WI38 (cell line): ENCODE measurements around the gene CDK15.
"Not testable (repeated sequence)": the region's sequence is repeated elsewhere in the genome, so short reads cannot be mapped to it uniquely, and the experiment has no call there.

Experiments used
- H3K4me3 ChIP-seq: 2 replicates; pipeline ENCODE4 v1.5.1; 2011; ENCODE audit warnings: low read depth, mild to moderate bottlenecking, control low read depth, low read length
- TF ChIP-seq, protein P1 (sequence below): IDR thresholded peaks from 2 replicates; pipeline ENCODE4 v1.5.1; 2012; ENCODE audit warnings: low read depth, mild to moderate bottlenecking, control low read depth, low read length

CDK15 gene

DNA sequence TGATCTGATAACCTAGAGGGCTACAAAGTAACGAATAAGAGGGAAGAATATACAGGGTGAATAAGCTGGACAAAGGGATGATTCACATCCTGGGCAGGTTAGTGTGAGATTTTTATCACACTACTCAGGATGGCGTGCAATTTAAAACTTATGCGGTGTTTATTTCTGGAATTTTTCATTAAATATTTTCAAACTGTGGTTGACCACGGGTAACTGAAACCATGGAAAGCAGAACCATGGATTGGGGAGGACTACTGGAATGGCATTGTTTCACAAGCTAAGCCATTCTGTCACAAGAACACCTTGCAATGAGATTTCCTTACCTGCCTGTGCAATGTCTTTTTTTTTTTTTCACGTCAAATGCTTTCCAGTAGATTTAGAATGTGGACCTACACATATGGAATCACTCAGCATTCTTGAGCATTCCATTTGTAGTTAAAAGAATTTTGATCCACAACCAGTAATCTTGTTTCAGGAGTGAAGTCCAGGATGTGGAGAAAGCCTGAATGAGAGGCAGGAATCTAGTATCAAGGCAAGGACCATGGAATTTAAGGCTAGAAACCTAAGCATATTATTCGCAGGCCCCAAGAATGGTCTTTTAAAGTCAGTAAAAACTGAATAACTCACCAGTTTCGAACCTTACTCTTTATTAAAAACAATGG is 8.0 kb upstream of the CDK15 start:
- TF ChIP-seq, protein P1, sequence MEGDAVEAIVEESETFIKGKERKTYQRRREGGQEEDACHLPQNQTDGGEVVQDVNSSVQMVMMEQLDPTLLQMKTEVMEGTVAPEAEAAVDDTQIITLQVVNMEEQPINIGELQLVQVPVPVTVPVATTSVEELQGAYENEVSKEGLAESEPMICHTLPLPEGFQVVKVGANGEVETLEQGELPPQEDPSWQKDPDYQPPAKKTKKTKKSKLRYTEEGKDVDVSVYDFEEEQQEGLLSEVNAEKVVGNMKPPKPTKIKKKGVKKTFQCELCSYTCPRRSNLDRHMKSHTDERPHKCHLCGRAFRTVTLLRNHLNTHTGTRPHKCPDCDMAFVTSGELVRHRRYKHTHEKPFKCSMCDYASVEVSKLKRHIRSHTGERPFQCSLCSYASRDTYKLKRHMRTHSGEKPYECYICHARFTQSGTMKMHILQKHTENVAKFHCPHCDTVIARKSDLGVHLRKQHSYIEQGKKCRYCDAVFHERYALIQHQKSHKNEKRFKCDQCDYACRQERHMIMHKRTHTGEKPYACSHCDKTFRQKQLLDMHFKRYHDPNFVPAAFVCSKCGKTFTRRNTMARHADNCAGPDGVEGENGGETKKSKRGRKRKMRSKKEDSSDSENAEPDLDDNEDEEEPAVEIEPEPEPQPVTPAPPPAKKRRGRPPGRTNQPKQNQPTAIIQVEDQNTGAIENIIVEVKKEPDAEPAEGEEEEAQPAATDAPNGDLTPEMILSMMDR, result no peak
- no peak overlapping the region for H3K4me3 ChIP-seq

DNA sequence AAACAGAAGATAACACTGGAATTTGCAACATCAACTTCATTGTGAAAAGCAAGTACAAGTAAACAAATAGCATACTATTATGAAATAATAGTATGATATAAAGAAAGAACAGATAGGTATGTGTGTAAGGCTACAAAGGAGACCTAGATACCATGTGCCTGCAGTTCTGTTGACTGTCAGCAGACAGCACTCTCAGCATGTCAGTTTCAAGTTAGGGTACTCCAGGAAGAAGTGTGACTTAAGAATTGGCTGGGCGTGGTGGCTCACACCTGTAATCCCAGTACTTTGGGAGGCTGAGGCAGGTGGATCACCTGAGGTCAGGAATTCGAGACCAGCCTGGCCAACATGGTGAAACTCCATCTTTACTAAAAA is 7.4 kb upstream of the CDK15 start:
- not testable (repeated sequence) for H3K4me3 ChIP-seq
- TF ChIP-seq, protein P1, result peak; percentile 62

DNA sequence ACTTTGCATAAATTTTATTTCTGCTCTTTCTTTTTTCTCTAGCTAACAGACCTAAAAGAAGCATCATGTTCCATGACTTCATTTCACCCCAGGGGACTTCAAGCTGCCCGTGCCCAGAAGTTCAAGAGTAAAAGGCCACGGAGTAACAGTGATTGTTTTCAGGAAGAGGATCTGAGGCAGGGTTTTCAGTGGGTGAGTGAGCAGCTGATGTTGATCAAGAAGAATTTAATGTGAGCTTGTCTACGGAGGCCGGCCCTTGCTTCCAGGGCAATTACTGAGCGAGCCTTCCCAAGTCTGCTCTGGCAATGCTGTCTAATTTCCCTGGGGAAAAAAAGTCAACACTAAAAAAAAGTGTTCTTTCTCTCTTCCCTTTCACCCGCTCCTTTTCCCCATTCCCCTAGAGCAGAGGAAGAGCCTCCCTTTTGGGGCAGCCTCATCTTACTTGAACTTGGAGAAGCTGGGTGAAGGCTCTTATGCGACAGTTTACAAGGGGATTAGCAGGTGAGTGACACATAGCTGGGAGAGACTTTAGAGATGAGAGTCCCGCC is 1.2 kb downstream of the CDK15 start:
- TF ChIP-seq, protein P1, result no peak
- H3K4me3 ChIP-seq, result peak overlapping the region; percentile 55

DNA sequence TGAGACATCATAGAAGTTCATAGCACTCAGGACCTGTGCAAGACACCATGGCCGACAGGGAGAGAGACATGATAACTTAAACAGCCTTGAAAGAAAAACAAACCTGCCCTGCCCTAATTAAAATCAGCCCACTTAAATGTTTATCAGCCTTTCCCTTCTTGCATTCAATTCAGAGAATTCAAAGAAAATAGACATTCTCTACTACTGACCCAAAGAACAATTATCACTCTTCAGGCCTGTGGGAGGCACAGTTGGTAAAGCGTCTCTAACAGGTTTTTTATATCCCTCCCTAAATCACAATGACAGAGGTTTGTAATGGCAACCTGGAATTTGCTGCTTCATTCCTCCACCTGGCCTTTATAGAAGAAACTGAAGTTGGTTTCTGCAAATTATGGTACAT is 1.7 kb downstream of the CDK15 start:
- peak overlapping the region; percentile 55 for H3K4me3 ChIP-seq
- TF ChIP-seq, protein P1, result no peak

DNA sequence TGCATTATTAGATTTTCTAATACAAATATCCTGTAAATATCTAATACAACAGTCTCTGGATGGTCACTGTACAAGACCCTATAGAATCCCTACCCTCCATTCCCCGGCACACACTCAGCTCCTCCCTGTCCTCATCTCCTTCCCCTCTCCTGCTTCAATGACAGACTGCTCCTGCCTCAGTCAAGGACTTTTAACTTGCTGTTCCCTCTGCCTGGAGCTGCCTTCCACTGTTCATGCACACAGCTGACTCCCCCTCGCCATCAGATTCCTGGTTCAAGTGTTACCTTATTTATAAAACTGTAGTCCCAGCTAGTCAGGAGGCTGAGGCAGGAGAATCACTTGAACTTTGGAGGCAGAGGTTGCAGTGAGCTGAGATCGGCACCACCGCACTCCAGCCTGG is 3.3 kb downstream of the CDK15 start:
- TF ChIP-seq, protein P1, result no peak
- H3K4me3 ChIP-seq, result no peak overlapping the region

DNA sequence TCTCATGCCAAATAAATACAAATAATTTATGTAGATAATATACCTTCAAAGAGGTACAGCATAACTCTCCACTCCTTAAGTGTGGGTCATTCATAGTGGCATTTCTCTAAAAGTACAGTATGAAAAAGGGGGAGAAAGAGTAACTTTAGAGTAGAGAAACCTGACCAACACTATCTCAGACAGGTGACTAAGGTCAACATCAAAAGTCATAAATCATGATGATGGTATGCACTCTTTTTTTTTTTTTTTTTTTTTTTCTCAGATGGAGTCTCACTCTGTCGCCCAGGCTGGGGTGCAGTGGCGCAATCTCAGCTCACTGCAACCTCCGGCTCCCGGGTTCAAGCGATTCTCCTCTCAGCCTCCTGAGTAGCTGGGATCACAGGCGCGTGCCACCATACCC is 4.3 kb downstream of the CDK15 start:
- not testable (repeated sequence) for H3K4me3 ChIP-seq

DNA sequence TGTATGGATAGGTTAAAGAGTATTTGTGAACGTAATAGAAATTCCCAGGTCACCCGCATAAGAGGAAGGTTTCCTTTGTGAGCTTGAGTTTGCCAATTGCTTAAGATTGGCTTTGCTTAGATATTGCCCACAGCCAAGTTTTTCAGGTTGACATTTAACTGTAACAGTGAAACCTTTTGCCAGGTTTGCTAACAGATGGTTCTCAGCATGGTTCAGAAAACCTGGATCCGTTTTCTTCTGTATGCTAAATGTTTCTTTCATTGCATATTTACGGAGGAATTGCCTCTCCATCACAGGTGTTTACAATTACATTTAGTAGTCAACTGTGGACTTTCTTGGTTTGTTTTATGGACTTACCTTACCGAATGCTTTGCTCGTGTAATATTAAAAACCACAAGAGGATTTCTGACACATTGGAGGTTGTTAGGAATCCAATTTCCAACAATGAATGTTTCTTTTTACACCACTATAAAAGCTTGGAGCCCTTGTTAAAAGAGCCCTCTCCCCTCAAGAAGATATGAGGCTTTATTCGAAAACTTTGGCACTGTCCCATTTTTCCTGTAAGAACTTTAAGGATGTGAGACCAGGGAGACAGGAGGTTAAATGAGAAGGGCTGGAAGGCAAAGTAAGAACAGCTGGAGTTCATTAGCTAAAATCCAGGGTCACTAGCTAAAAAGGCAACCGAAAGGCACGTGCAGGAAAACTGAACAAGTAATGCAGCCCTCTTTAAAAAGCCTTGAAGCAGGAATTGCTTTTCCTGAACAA is 7.8 kb downstream of the CDK15 start:
- TF ChIP-seq, protein P1, result no peak
- H3K4me3 ChIP-seq, result no peak overlapping the region
